CD14-positive monocyte (primary cell): ENCODE data around the gene MYOZ2. TPM values are rescaled to one million over a fixed set of nuclear protein-coding genes. Genes with fewer than 3 reads are reported as not detected.

Source experiments
- DNase-seq, 3 donors: peaks; one replicate each; pipeline ENCODE4 v3.0.0-alpha.2; 2011 to 2022
- H2AFZ ChIP-seq: 2 replicates; pipeline ENCODE4 v1.6.0; 2012; ENCODE audit warnings: mild to moderate bottlenecking, low read depth, low read length, inconsistent platforms; ENCODE audit not compliant: insufficient read depth, poor library complexity, severe bottlenecking
- H3K27ac ChIP-seq, 2 donors: 1 replicate in 1 of 2; 2 replicates in 1 of 2; pipeline ENCODE4 v1.5.1; 2012 to 2013; ENCODE audit warnings: low read length in 2 of 2, control low read depth in 1 of 2, inconsistent platforms in 1 of 2, low read depth in 1 of 2, mild to moderate bottlenecking in 1 of 2
- H3K27me3 ChIP-seq, 2 donors: one replicate each; pipeline versions ENCODE4 v1.6.0 to v1.6.1; 2011 to 2013; ENCODE audit warnings: low read length in 2 of 2; ENCODE audit not compliant: control insufficient read depth in 2 of 2, insufficient read depth in 2 of 2
- H3K36me3 ChIP-seq, 2 donors: replicated peaks in 1 of 2; 1 replicate in 1 of 2; 2 replicates in 1 of 2; pipeline versions ENCODE4 v1.5.1 to v1.6.1; 2012 to 2013; ENCODE audit warnings: low read length in 2 of 2, control low read depth in 1 of 2, inconsistent platforms in 1 of 2, mild to moderate bottlenecking in 1 of 2; ENCODE audit not compliant: insufficient read depth in 2 of 2, control insufficient read depth in 1 of 2
- H3K4me1 ChIP-seq, 2 donors: 1 replicate in 1 of 2; 2 replicates in 1 of 2; pipeline versions ENCODE4 v1.5.1 to v1.6.1; 2012 to 2013; ENCODE audit warnings: low read length in 2 of 2, control low read depth in 1 of 2, inconsistent platforms in 1 of 2, mild to moderate bottlenecking in 1 of 2, moderate library complexity in 1 of 2; ENCODE audit not compliant: insufficient read depth in 2 of 2, control insufficient read depth in 1 of 2
- H3K4me2 ChIP-seq: replicated peaks from 2 replicates; pipeline ENCODE3; 2012; ENCODE audit warnings: low read length, moderate library complexity, mild to moderate bottlenecking; ENCODE audit not compliant: poor library complexity, severe bottlenecking; ENCODE audit errors: extremely low read depth
- H3K4me3 ChIP-seq, 3 experiments: fragments of 200-600 bp in 1 of 3; sonication (generic) in 1 of 3; replicated peaks in 1 of 3; 1 replicate in 2 of 3; 2 replicates in 1 of 3; pipeline ENCODE4 v1.5.1; 2011 to 2013; ENCODE audit warnings: low read length in 3 of 3, mild to moderate bottlenecking in 3 of 3, control low read depth in 2 of 3, low read depth in 2 of 3, inconsistent platforms in 1 of 3, moderate library complexity in 1 of 3
- H3K79me2 ChIP-seq: 2 replicates; pipeline ENCODE4 v1.6.0; 2012; ENCODE audit warnings: mild to moderate bottlenecking, control low read depth, inconsistent platforms, low read length, moderate library complexity; ENCODE audit not compliant: insufficient read depth
- H3K9ac ChIP-seq: 2 replicates; pipeline ENCODE4 v1.6.0; 2017; ENCODE audit warnings: low read length, mild to moderate bottlenecking; ENCODE audit not compliant: insufficient read depth, poor library complexity, severe bottlenecking
- H3K9me3 ChIP-seq, 2 donors: replicated peaks in 1 of 2; 1 replicate in 1 of 2; 2 replicates in 1 of 2; pipeline versions ENCODE4 v1.5.1 to v1.6.1; 2012 to 2013; ENCODE audit warnings: low read length in 2 of 2, control low read depth in 1 of 2; ENCODE audit not compliant: control insufficient read depth in 1 of 2, insufficient read depth in 1 of 2
- H4K20me1 ChIP-seq: 2 replicates; pipeline ENCODE4 v1.6.0; 2012; ENCODE audit warnings: mild to moderate bottlenecking, low read length, control low read depth, moderate library complexity; ENCODE audit not compliant: insufficient read depth
- H3K27ac Mint-ChIP-seq, 7 donors: one replicate each; pipeline ENCODE4 v1.8.0; 2020; ENCODE audit warnings: mild to moderate bottlenecking in 7 of 7, mixed read lengths in 7 of 7, moderate library complexity in 6 of 7, inconsistent platforms in 2 of 7
- H3K27me3 Mint-ChIP-seq, 3 donors: one replicate each; pipeline ENCODE4 v1.8.0; 2021 to 2022; ENCODE audit warnings: low read depth in 3 of 3, mild to moderate bottlenecking in 3 of 3, mixed read lengths in 3 of 3, moderate library complexity in 3 of 3, inconsistent platforms in 1 of 3
- H3K36me3 Mint-ChIP-seq, 2 donors: one replicate each; pipeline ENCODE4 v1.8.0; 2020; ENCODE audit warnings: mixed read lengths in 2 of 2, inconsistent platforms in 1 of 2, mild to moderate bottlenecking in 1 of 2
- H3K4me1 Mint-ChIP-seq: one replicate; pipeline ENCODE4 v1.8.0; 2020; ENCODE audit warnings: mild to moderate bottlenecking, mixed read lengths
- H3K4me3 Mint-ChIP-seq, 2 donors: one replicate each; pipeline ENCODE4 v1.8.0; 2020; ENCODE audit warnings: mild to moderate bottlenecking in 2 of 2, mixed read lengths in 2 of 2, moderate library complexity in 1 of 2
- H3K9me3 Mint-ChIP-seq, 7 donors: one replicate each; pipeline ENCODE4 v1.8.0; 2020 to 2022; ENCODE audit warnings: mixed read lengths in 7 of 7, mild to moderate bottlenecking in 6 of 7, moderate library complexity in 6 of 7, inconsistent platforms in 2 of 7
- CTCF ChIP-seq: fragments of 200-600 bp; IDR thresholded peaks from one replicate; pipeline ENCODE4 v1.8.0; 2022; ENCODE audit warnings: antibody characterized with exemption, mild to moderate bottlenecking
- WGBS: methylation state at CpG from one replicate; pipeline ENCODE4 v1.1.5; 2013; ENCODE audit warnings: missing lambda C conversion rate; ENCODE audit not compliant: insufficient coverage; 5-methylcytosine and 5-hydroxymethylcytosine counted together
- intact Hi-C, 2 donors: fragments of 100-400 bp; cut with micrococcal nuclease; formaldehyde crosslinking; loops; one replicate each; pipeline versions ENCODE4 v1.15.0 to v1.15.1; 2023
- polyA plus RNA-seq, 3 donors: library from polyadenylated mRNA; depleted of rRNA in 1 of 3; unstranded in 2 of 3; stranded (reverse) in 1 of 3; fragments of 300-500 nt in 2 of 3; fragments of >200 nt in 1 of 3; fragmentation: Illumina TruSeq in 2 of 3; gene quantifications; 1 replicate in 2 of 3; 2 replicates in 1 of 3; pipeline ENCODE4 v1.2.3, GENCODE V29; 2012 to 2021

MYOZ2 gene
- polyA plus RNA-seq, 3 donors: not detected

- H3K27me3 ChIP-seq: no peaks in the 10 kb centered on the region
- H3K4me3 Mint-ChIP-seq: no peak overlapping the region
- no peak for TF ChIP-seq CTCF
- intact Hi-C loops: no loop called here
- H3K27ac ChIP-seq: no peak overlapping the region
- H3K4me3 ChIP-seq: no peak overlapping the region
- H3K9me3 ChIP-seq: no peaks in the 10 kb centered on the region
- no peaks in the 10 kb centered on the region for H3K36me3 ChIP-seq
- H4K20me1 ChIP-seq: no peaks in the 10 kb centered on the region
- H3K9me3 Mint-ChIP-seq: peaks cover 0 to 3% (median 0%) of the 10 kb centered on the region in 7 donors
- no peaks in the 10 kb centered on the region for H3K36me3 Mint-ChIP-seq
- peaks cover 10% of the 10 kb centered on the region for H3K4me1 Mint-ChIP-seq
- H3K4me1 ChIP-seq: peaks cover 0 to 3% of the 10 kb centered on the region in 2 donors
- H3K27ac Mint-ChIP-seq: no peak overlapping the region
- no peaks in the 10 kb centered on the region for H3K79me2 ChIP-seq
- WGBS: 80% methylated on average over 1 of the region's 4 CpGs
- H3K9ac ChIP-seq: no peak overlapping the region
- H2AFZ ChIP-seq: no peak overlapping the region
- H3K27me3 Mint-ChIP-seq: peaks cover 0 to 1% (median 0%) of the 10 kb centered on the region in 3 donors
- DNase-seq: no peak
- H3K4me2 ChIP-seq: no peak overlapping the region
These were observed 94.5 kb downstream of the MYOZ2 start for GRCh38 chr4:119229908-119230687.

- Histone ChIP-seq H3K79me2 (no peaks in the 10 kb centered on the region), H3K4me3 (no peak overlapping the region), H3K4me1 (peaks cover 0 to 3% of the 10 kb centered on the region in 2 donors), H3K4me2 (no peak overlapping the region), H3K36me3 (no peaks in the 10 kb centered on the region), H3K9me3 (no peaks in the 10 kb centered on the region), H4K20me1 (no peaks in the 10 kb centered on the region), H3K27ac (no peak overlapping the region), H3K27me3 (no peaks in the 10 kb centered on the region), H3K9ac (no peak overlapping the region), H2AFZ (no peak overlapping the region)
- peaks cover 10% of the 10 kb centered on the region for H3K4me1 Mint-ChIP-seq
- 85% methylated on average over 2 of the region's 3 CpGs for WGBS
- peaks cover 0 to 3% (median 0%) of the 10 kb centered on the region in 7 donors for H3K9me3 Mint-ChIP-seq
- no peak for DNase-seq
- H3K27ac Mint-ChIP-seq: no peak overlapping the region
- H3K36me3 Mint-ChIP-seq: peaks cover 0 to under 1% of the 10 kb centered on the region in 2 donors
- no peak for TF ChIP-seq CTCF
- intact Hi-C loops: no loop called here
- H3K27me3 Mint-ChIP-seq: peaks cover 0 to 1% (median 0%) of the 10 kb centered on the region in 3 donors
- H3K4me3 Mint-ChIP-seq: no peak overlapping the region
These were observed 95.9 kb downstream of the MYOZ2 start for GRCh38 chr4:119231491-119231890.
